OCI-LY7 (cell line): ENCODE measurements around the gene OPCML. TPM values are rescaled to one million over a fixed set of nuclear protein-coding genes. Genes with fewer than 3 reads are reported as not detected.

Experiments
- BruUV-seq: library from RNA; stranded (reverse); fragments of 400-500 nt; replicated peaks from 2 replicates; lab custom pipeline; 2021; lab: Mats Ljungman, UMichigan
- CTCF ChIA-PET: fragments of 300-600 bp; sonication (Branson Sonifier 250); formaldehyde crosslinking; loops from one replicate; lab custom pipeline; 2022; ENCODE audit warnings: antibody characterized with exemption; ENCODE audit not compliant: unreplicated experiment; lab: Charles Lee
- POLR2A ChIA-PET: fragments of 300-600 bp; sonication (Branson Sonifier 250); formaldehyde crosslinking; loops from one replicate; lab custom pipeline; 2022; ENCODE audit warnings: antibody characterized with exemption; lab: Charles Lee
- DNase-seq: peaks from one replicate; pipeline ENCODE4 v3.0.0-alpha.2; 2015; ENCODE audit warnings: low spot score
- H2AFZ ChIP-seq: fragments of 200-600 bp; sonication (generic), shearing (Covaris generic); 2 replicates; pipeline ENCODE4 v1.6.1; 2014; ENCODE audit warnings: mild to moderate bottlenecking, antibody characterized with exemption, low read length, moderate library complexity
- H3K27ac ChIP-seq: fragments of 200-600 bp; sonication (generic); 2 replicates; pipeline ENCODE4 v1.5.1; 2014; ENCODE audit warnings: mixed run types, low read depth, mild to moderate bottlenecking, moderate library complexity, low read length, inconsistent platforms; ENCODE audit not compliant: poor library complexity, severe bottlenecking
- H3K36me3 ChIP-seq: fragments of 200-600 bp; sonication (generic); 2 replicates; pipeline ENCODE4 v1.6.1; 2014; ENCODE audit warnings: mild to moderate bottlenecking, antibody characterized with exemption, low read length, moderate library complexity, mixed read lengths; ENCODE audit not compliant: insufficient read depth
- H3K4me1 ChIP-seq: fragments of 200-600 bp; sonication (generic); 2 replicates; pipeline ENCODE4 v1.5.1; 2014; ENCODE audit warnings: mild to moderate bottlenecking, low read length; ENCODE audit not compliant: insufficient read depth, poor library complexity, severe bottlenecking
- H3K4me2 ChIP-seq: fragments of 200-600 bp; sonication (generic); 2 replicates; pipeline ENCODE4 v1.6.1; 2014; ENCODE audit warnings: mild to moderate bottlenecking, low read length
- H3K4me3 ChIP-seq: fragments of 200-600 bp; sonication (generic); 2 replicates; pipeline ENCODE4 v1.5.1; 2014; ENCODE audit warnings: mild to moderate bottlenecking, low read depth, low read length; ENCODE audit not compliant: poor library complexity, severe bottlenecking
- H3K79me2 ChIP-seq: fragments of 200-600 bp; sonication (generic); 2 replicates; pipeline ENCODE4 v1.6.1; 2016; ENCODE audit warnings: low read depth, mild to moderate bottlenecking, low read length, moderate library complexity, mixed read lengths; ENCODE audit not compliant: insufficient read depth
- H3K9me2 ChIP-seq: fragments of 200-600 bp; sonication (generic); 2 replicates; pipeline ENCODE4 v1.6.1; 2016; ENCODE audit warnings: mild to moderate bottlenecking, low read length, mixed read lengths; ENCODE audit not compliant: insufficient read depth
- H3K9me3 ChIP-seq: fragments of 200-600 bp; sonication (generic); 2 replicates; pipeline ENCODE4 v1.6.1; 2014; ENCODE audit warnings: mild to moderate bottlenecking, mixed run types, low read length, mixed read lengths
- H4K20me1 ChIP-seq: fragments of 200-600 bp; sonication (generic); 2 replicates; pipeline ENCODE4 v1.6.1; 2014; ENCODE audit warnings: mild to moderate bottlenecking, antibody characterized with exemption, low read length, moderate library complexity, mixed read lengths; ENCODE audit not compliant: insufficient read depth
- CTCF ChIP-seq: fragments of 200-600 bp; sonication (generic); conservative IDR thresholded peaks from 2 replicates; pipeline ENCODE4 v1.5.1; 2014; ENCODE audit warnings: mild to moderate bottlenecking, antibody characterized with exemption, low read length, moderate library complexity, mixed read lengths
- EZH2phosphoT487 ChIP-seq: fragments of 200-600 bp; sonication (generic); IDR thresholded peaks from 2 replicates; pipeline ENCODE4 v1.6.1; 2018; ENCODE audit warnings: low read depth, borderline replicate concordance, mild to moderate bottlenecking, mixed run types, antibody characterized with exemption, low read length, moderate library complexity, mixed read lengths
- intact Hi-C: fragments of 100-400 bp; cut with micrococcal nuclease; formaldehyde crosslinking; loops from one replicate; pipeline ENCODE4 v1.10.0; 2022; ENCODE audit not compliant: unreplicated experiment
- total RNA-seq, 2 experiments: library from RNA; depleted of rRNA in 1 of 2; stranded (reverse); fragments of >200 nt in 1 of 2; shearing (Covaris generic) in 1 of 2; gene quantifications; 2 replicates each; pipeline ENCODE4 v1.2.3, GENCODE V29; 2014 to 2022

The OPCML gene
- total RNA-seq, 2 experiments from 2014 or later: not detected

GRCh38 chr11:132607575-132607974 is 924.7 kb downstream of the OPCML start:
- intact Hi-C loops: no loop called here
- H2AFZ ChIP-seq: no peak overlapping the region
- BruUV-seq: no TSS peak
- no peak overlapping the region for H3K4me2 ChIP-seq
- H4K20me1 ChIP-seq: no peaks in the 10 kb centered on the region
- H3K79me2 ChIP-seq: no peaks in the 10 kb centered on the region
- no peaks in the 10 kb centered on the region for H3K9me2 ChIP-seq
- H3K36me3 ChIP-seq: no peaks in the 10 kb centered on the region
- CTCF ChIA-PET: no interaction called here
- DNase-seq: no peak
- H3K9me3 ChIP-seq: no peaks in the 10 kb centered on the region
- no peak overlapping the region for H3K27ac ChIP-seq
- POLR2A ChIA-PET: interaction anchor here (0.6 kb wide), 1 partner anchor 321 kb away, joined by 3 read pairs; no protein-coding TSS in a partner anchor
- no peak overlapping the region for H3K4me3 ChIP-seq
- TF ChIP-seq EZH2phosphoT487 (no peak), CTCF (no peak)
- no peaks in the 10 kb centered on the region for H3K4me1 ChIP-seq

- H3K27ac ChIP-seq: no peak overlapping the region
- H3K9me2 ChIP-seq: no peaks in the 10 kb centered on the region
- H4K20me1 ChIP-seq: no peaks in the 10 kb centered on the region
- intact Hi-C loops: no loop called here
- POLR2A ChIA-PET: no interaction called here
- no peak overlapping the region for H2AFZ ChIP-seq
- no TSS peak for BruUV-seq
- H3K9me3 ChIP-seq: no peaks in the 10 kb centered on the region
- H3K79me2 ChIP-seq: no peaks in the 10 kb centered on the region
- H3K4me3 ChIP-seq: no peak overlapping the region
- no peaks in the 10 kb centered on the region for H3K4me1 ChIP-seq
- no peaks in the 10 kb centered on the region for H3K36me3 ChIP-seq
- CTCF ChIA-PET: no interaction called here
- no peak for TF ChIP-seq EZH2phosphoT487
- no peak for TF ChIP-seq CTCF
- H3K4me2 ChIP-seq: no peak overlapping the region
- DNase-seq: no peak
Observed at GRCh38 chr11:132605825-132606570, 926.3 kb downstream of the OPCML start.

GRCh38 chr11:132604431-132604830 is 927.9 kb downstream of the OPCML start:
- Histone ChIP-seq H2AFZ (no peak overlapping the region), H4K20me1 (no peaks in the 10 kb centered on the region), H3K4me2 (no peak overlapping the region), H3K9me3 (no peaks in the 10 kb centered on the region), H3K79me2 (no peaks in the 10 kb centered on the region), H3K36me3 (no peaks in the 10 kb centered on the region), H3K9me2 (no peaks in the 10 kb centered on the region), H3K4me3 (no peak overlapping the region), H3K4me1 (no peaks in the 10 kb centered on the region), H3K27ac (no peak overlapping the region)
- ChIA-PET CTCF (no interaction called here), POLR2A (no interaction called here)
- no peak for DNase-seq
- BruUV-seq: no TSS peak
- intact Hi-C loops: no loop called here
- TF ChIP-seq EZH2phosphoT487 (no peak), CTCF (no peak)
